Endothelial cell of umbilical vein (primary cell): ENCODE data around the gene PPM1F. TPM values are rescaled to one million over a fixed set of nuclear protein-coding genes. Genes with fewer than 3 reads are reported as not detected.

Source experiments
- BruUV-seq: library from RNA; stranded (reverse); fragments of 400-500 nt; replicated peaks from 2 replicates; lab custom pipeline; 2021; lab: Mats Ljungman, UMichigan
- CTCF ChIA-PET: fragments of 300-600, 350-600 bp; sonication (Branson Sonifier 250); formaldehyde crosslinking; loops from one replicate; lab custom pipeline; 2021; ENCODE audit warnings: antibody characterized with exemption, inconsistent platforms; lab: Charles Lee
- POLR2A ChIA-PET: fragments of 300-600, 350-600 bp; sonication (Branson Sonifier 250); formaldehyde crosslinking; loops from one replicate; lab custom pipeline; 2021; ENCODE audit warnings: antibody characterized with exemption, inconsistent platforms; lab: Charles Lee
- DNase-seq: peaks from one replicate; pipeline ENCODE4 v3.0.0-alpha.2; 2011; ENCODE audit warnings: low read depth, low spot score
- FAIRE-seq: peaks from 2 replicates; lab custom pipeline; 2011; peaks lifted over from hg19 to GRCh38; lab: Jason Lieb, UNC
- H2AFZ ChIP-seq: 2 replicates; pipeline ENCODE4 v1.6.0; 2012; ENCODE audit warnings: low read depth, low read length, control low read depth, inconsistent platforms
- H3K27ac ChIP-seq: 2 replicates; pipeline ENCODE4 v1.5.1; 2011; ENCODE audit warnings: low read depth, mild to moderate bottlenecking, control low read depth, low read length, moderate library complexity; ENCODE audit not compliant: insufficient read depth
- H3K27me3 ChIP-seq, 2 experiments: 2 replicates each; pipeline versions ENCODE4 v1.6.0 to v1.6.1; 2011; ENCODE audit warnings: low read length in 2 of 2, mixed read lengths in 1 of 2; ENCODE audit not compliant: control insufficient read depth in 2 of 2, insufficient read depth in 2 of 2
- H3K36me3 ChIP-seq, 2 experiments: 2 replicates in 1 of 2; 3 replicates in 1 of 2; pipeline ENCODE4 v1.5.1; 2011; ENCODE audit warnings: low read length in 2 of 2, mild to moderate bottlenecking in 1 of 2, moderate library complexity in 1 of 2; ENCODE audit not compliant: control insufficient read depth in 2 of 2, insufficient read depth in 2 of 2; ENCODE audit errors: extremely low read depth in 1 of 2
- H3K4me1 ChIP-seq: 3 replicates; pipeline ENCODE4 v1.5.1; 2011; ENCODE audit warnings: mild to moderate bottlenecking, low read length; ENCODE audit not compliant: control insufficient read depth, insufficient read depth; ENCODE audit errors: extremely low read depth
- H3K4me2 ChIP-seq: 2 replicates; pipeline ENCODE4 v1.6.1; 2011; ENCODE audit warnings: low read length, control low read depth, mixed read lengths; ENCODE audit not compliant: insufficient read depth
- H3K4me3 ChIP-seq, 3 experiments: fragments of 200-600 bp in 1 of 3; sonication (generic), shearing (Covaris generic) in 1 of 3; replicated peaks in 1 of 3; 2 replicates each; pipeline ENCODE4 v1.5.1; 2011 to 2016; ENCODE audit warnings: control low read depth in 3 of 3, low read length in 3 of 3, mild to moderate bottlenecking in 2 of 3, inconsistent platforms in 1 of 3, low read depth in 1 of 3, moderate library complexity in 1 of 3; ENCODE audit not compliant: insufficient read depth in 1 of 3
- H3K79me2 ChIP-seq: 2 replicates; pipeline ENCODE4 v1.6.0; 2012; ENCODE audit warnings: low read length, inconsistent platforms; ENCODE audit not compliant: control insufficient read depth, insufficient read depth
- H3K9ac ChIP-seq: replicated peaks from 2 replicates; pipeline ENCODE3; 2011; ENCODE audit warnings: low read length, control low read depth; ENCODE audit not compliant: insufficient read depth; ENCODE audit errors: extremely low read depth
- H3K9me1 ChIP-seq: replicated peaks from 3 replicates; pipeline ENCODE4 v1.6.0; 2011; ENCODE audit warnings: mild to moderate bottlenecking, low read length; ENCODE audit not compliant: control insufficient read depth, insufficient read depth; ENCODE audit errors: extremely low read depth
- H3K9me3 ChIP-seq: replicated peaks from 2 replicates; pipeline ENCODE4 v1.5.1; 2012; ENCODE audit warnings: low read length, inconsistent platforms; ENCODE audit not compliant: control insufficient read depth, insufficient read depth
- H4K20me1 ChIP-seq: replicated peaks from 2 replicates; pipeline ENCODE3; 2011; ENCODE audit warnings: mild to moderate bottlenecking, low read length; ENCODE audit not compliant: control insufficient read depth, insufficient read depth; ENCODE audit errors: extremely low read depth
- FOS ChIP-seq: IDR thresholded peaks from 2 replicates; pipeline ENCODE4 v1.6.1; 2011; ENCODE audit warnings: mild to moderate bottlenecking, low read length, moderate library complexity, borderline replicate concordance; ENCODE audit not compliant: insufficient read depth
- JUN ChIP-seq: IDR thresholded peaks from 2 replicates; pipeline ENCODE4 v1.6.1; 2011; ENCODE audit warnings: borderline replicate concordance, low read depth; ENCODE audit not compliant: insufficient read length, insufficient read depth
- MYC ChIP-seq: IDR thresholded peaks from one replicate; pipeline ENCODE4 v1.6.1; 2011; ENCODE audit warnings: mild to moderate bottlenecking, low read depth, low read length
- POLR2A ChIP-seq: IDR thresholded peaks from 2 replicates; pipeline ENCODE4 v1.6.1; 2012; ENCODE audit warnings: low read depth, mild to moderate bottlenecking, control low read depth, low read length
- POLR2AphosphoS5 ChIP-seq: IDR thresholded peaks from 2 replicates; pipeline ENCODE4 v1.6.1; 2012; ENCODE audit warnings: low read depth, mild to moderate bottlenecking, control low read depth, low read length, moderate library complexity; ENCODE audit not compliant: insufficient read depth
- dilution Hi-C: fragments of 300-500 bp; cut with MboI; formaldehyde crosslinking; loops from one replicate; pipeline ENCODE4 v1.15.0; 2019; ENCODE audit warnings: low sequenced_read_pairs; ENCODE audit not compliant: extremely low pct_ligation_motif_present
- intact Hi-C: fragments of 100-400 bp; cut with micrococcal nuclease; formaldehyde crosslinking; loops from one replicate; pipeline ENCODE4 v1.10.0; 2022
- polyA plus RNA-seq, 4 experiments: library from polyadenylated mRNA; depleted of rRNA in 3 of 4; stranded (reverse) in 3 of 4; unstranded in 1 of 4; fragments of >200 nt; gene quantifications; 2 replicates each; pipeline versions ENCODE4 v1.2.1 to v1.2.3, GENCODE V29; 2011 to 2012; ENCODE audit warnings: missing spikeins in 1 of 4
- total RNA-seq: library from RNA; stranded (reverse); gene quantifications from 2 replicates; pipeline ENCODE4 v1.2.3, GENCODE V29; 2021
- TF ChIP-seq, protein P1 (sequence below), 2 donors: IDR thresholded peaks; 1 replicate in 1 of 2; 2 replicates in 1 of 2; pipeline ENCODE4 v1.5.1; 2011; ENCODE audit warnings: low read length in 2 of 2, mild to moderate bottlenecking in 2 of 2, moderate library complexity in 2 of 2, control low read depth in 1 of 2, inconsistent platforms in 1 of 2, low read depth in 1 of 2; ENCODE audit not compliant: insufficient read depth in 1 of 2; ENCODE audit errors: extremely low read depth in 1 of 2
- TF ChIP-seq, protein P2 (sequence below): IDR thresholded peaks from 2 replicates; pipeline ENCODE4 v1.6.1; 2011; ENCODE audit not compliant: insufficient read depth, insufficient read length

The PPM1F gene
- total and polyA plus RNA-seq, 2 donors (not counting 3 experiments of a cell fraction or from before 2014, with no cell fraction given), result 107 to 178 TPM

DNA sequence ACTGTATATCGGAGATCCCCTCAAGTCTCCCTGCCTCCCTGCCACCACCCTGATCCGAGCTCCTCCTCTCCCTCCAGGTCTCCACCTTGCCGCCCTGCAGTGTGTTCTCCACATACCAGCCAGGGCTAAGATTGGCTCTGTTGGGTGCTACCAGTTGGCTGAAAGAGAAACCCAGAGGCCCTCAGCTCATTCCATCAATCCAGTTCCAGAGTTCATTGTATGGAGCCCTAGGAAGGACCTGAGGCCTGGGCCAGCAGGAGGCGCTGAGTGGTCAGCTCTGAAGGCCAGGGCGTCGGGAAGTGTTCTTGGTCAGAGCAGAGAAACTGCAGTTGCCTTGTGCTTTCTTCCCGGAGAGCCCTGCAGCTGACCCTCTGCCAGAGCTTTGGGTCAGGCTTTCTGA lies 32.1 kb upstream of the PPM1F start:
- H3K27ac ChIP-seq, result no peak overlapping the region
- POLR2A ChIA-PET, result no interaction called here
- CTCF ChIA-PET, result interaction anchor here (0.5 to 1.9 kb wide), 16 partner anchors 9 to 251 kb away, joined by 3 to 8 read pairs (median 3); partner anchors contain the start of gene PPM1F
- no peak for TF ChIP-seq JUN
- TF ChIP-seq, protein P1, sequence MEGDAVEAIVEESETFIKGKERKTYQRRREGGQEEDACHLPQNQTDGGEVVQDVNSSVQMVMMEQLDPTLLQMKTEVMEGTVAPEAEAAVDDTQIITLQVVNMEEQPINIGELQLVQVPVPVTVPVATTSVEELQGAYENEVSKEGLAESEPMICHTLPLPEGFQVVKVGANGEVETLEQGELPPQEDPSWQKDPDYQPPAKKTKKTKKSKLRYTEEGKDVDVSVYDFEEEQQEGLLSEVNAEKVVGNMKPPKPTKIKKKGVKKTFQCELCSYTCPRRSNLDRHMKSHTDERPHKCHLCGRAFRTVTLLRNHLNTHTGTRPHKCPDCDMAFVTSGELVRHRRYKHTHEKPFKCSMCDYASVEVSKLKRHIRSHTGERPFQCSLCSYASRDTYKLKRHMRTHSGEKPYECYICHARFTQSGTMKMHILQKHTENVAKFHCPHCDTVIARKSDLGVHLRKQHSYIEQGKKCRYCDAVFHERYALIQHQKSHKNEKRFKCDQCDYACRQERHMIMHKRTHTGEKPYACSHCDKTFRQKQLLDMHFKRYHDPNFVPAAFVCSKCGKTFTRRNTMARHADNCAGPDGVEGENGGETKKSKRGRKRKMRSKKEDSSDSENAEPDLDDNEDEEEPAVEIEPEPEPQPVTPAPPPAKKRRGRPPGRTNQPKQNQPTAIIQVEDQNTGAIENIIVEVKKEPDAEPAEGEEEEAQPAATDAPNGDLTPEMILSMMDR (IDR thresholded peaks at IDR 0.05; ENCODE audit: extremely low read depth in 1 of 2, insufficient read depth in 1 of 2, low read depth in 1 of 2, low read length in 2 of 2), result peak; percentile 54 to 83
- H4K20me1 ChIP-seq, result no peaks in the 10 kb centered on the region
- DNase-seq (peak; percentile 37), FAIRE-seq (peak; percentile 74)
- H3K4me3 ChIP-seq, result no peak overlapping the region
- H3K9me3 ChIP-seq, result no peaks in the 10 kb centered on the region
- intact Hi-C loops (loop anchor here (5.0 kb wide), 1 partner anchor 47 kb away; no protein-coding TSS in a partner anchor), dilution Hi-C loops (no loop called here)
- no TSS peak for BruUV-seq
- H3K9me1 ChIP-seq, result no peaks in the 10 kb centered on the region
- H3K27me3 ChIP-seq, result peaks cover 2 to 5% of the 10 kb centered on the region in 2 experiments
- peaks cover 8% of the 10 kb centered on the region for H3K4me1 ChIP-seq
- H3K79me2 ChIP-seq, result peaks cover 23% of the 10 kb centered on the region
- H3K9ac ChIP-seq, result no peak overlapping the region
- H2AFZ ChIP-seq, result peak overlapping the region; percentile 30
- no peaks in the 10 kb centered on the region for H3K36me3 ChIP-seq
- no peak overlapping the region for H3K4me2 ChIP-seq

DNA sequence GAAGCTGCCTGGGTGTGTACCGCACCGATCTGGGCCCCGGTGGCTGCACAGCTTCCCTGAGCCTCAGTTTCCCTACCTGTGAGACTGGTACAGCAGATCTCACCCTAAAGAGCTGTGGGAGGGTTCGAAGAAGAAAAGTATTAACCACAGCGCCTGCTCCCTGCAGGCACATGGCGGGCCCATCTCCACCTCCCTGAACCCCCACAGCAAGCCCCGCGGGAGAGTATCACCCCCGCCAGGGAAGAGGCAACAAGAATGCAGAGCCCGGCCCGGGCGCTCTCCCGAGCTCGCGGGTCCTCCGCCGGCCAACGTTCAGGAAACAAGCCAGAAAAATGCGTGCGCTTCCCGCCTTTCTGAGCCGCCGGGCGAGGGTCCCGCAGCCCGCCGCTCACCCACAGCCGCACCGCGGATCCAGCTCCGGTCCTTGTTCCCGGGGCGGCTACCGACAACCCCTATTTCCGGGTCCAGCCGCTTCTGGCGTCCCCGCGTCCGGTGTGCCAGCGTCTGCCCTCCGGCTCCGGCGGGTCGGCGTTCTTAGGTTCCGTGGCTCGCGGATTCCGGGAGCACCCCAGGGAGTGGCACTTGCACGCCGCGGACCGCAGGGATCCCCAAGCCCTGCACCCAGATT lies 29.8 kb upstream of the PPM1F start, which contains the start of gene TOP3B:
Gene TOP3B, minus strand, starts transcription at position 450 of the 628 bp plus-strand sequence. CDS start 7,078 bp downstream, outside the sequence.
- Histone ChIP-seq H3K4me3 (peak within 1 kb of the TSS; percentile 61 to 99 (median 91)), H3K9me1 (no peaks in the 10 kb centered on the region), H3K9me3 (no peaks in the 10 kb centered on the region), H3K79me2 (peaks cover 33% of the 10 kb centered on the region), H3K4me2 (peak within 1 kb of the TSS; percentile 94), H2AFZ (peak within 1 kb of the TSS; percentile 86), H4K20me1 (no peaks in the 10 kb centered on the region), H3K27me3 (no peaks in the 10 kb centered on the region), H3K36me3 (peaks cover 0 to 3% of the 10 kb centered on the region in 2 experiments), H3K4me1 (peaks cover 8% of the 10 kb centered on the region), H3K27ac (peak within 1 kb of the TSS; percentile 40), H3K9ac (peak within 1 kb of the TSS; percentile 89)
- dilution Hi-C loops, result no loop called here
- ChIA-PET CTCF (interaction anchor here (0.9 to 2.6 kb wide), 3 partner anchors 10 to 269 kb away, joined by 3 to 25 read pairs (median 4); no protein-coding TSS in a partner anchor), POLR2A (no interaction called here)
- TF ChIP-seq, protein P2, sequence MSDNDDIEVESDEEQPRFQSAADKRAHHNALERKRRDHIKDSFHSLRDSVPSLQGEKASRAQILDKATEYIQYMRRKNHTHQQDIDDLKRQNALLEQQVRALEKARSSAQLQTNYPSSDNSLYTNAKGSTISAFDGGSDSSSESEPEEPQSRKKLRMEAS, result no peak
- TF ChIP-seq, protein P1 (IDR thresholded peaks at IDR 0.05; ENCODE audit: extremely low read depth in 1 of 2, insufficient read depth in 1 of 2, low read depth in 1 of 2, low read length in 2 of 2), result no peak
- no peak for TF ChIP-seq FOS
- peak; percentile 89 for TF ChIP-seq POLR2A
- no peak for TF ChIP-seq MYC
- peak; percentile 95 for TF ChIP-seq POLR2AphosphoS5
- intact Hi-C loops, result loop anchor here (5.0 kb wide), 1 partner anchor 45 kb away; no protein-coding TSS in a partner anchor
- peak; percentile 62 for DNase-seq
- TSS peak; percentile 60 for BruUV-seq
- peak; percentile 83 for FAIRE-seq
